GM21515 (cell line): ENCODE results near the gene DELE1.

ENCODE experiments used
- ATAC-seq: cut with Tn5 transposase; IDR thresholded peaks from one replicate; pipeline ENCODE4 v1.9.1; 2021; ENCODE audit not compliant: unreplicated experiment

Gene DELE1

GRCh38 chr5:141923448-141924313 is at the start of gene DELE1:
Gene DELE1, plus strand, starts transcription at chr5:141923871. Its CDS starts 71 bp downstream, at chr5:141923942.
- peak; percentile 97 for ATAC-seq

- no peak for ATAC-seq
Measured at GRCh38 chr5:141873933-141874261, 49.8 kb upstream of the DELE1 start.

- ATAC-seq = no peak
Measured at GRCh38 chr5:141874262-141874964, 49.3 kb upstream of the DELE1 start.

GRCh38 chr5:141875022-141875740 is 48.5 kb upstream of the DELE1 start:
- no peak for ATAC-seq

GRCh38 chr5:141875795-141876627 is 47.7 kb upstream of the DELE1 start:
- no peak for ATAC-seq

GRCh38 chr5:141876628-141877355 is 46.9 kb upstream of the DELE1 start:
- no peak for ATAC-seq

GRCh38 chr5:141877356-141878185 is 46.1 kb upstream of the DELE1 start:
- ATAC-seq = no peak

GRCh38 chr5:141878186-141878710 is 45.4 kb upstream of the DELE1 start, which contains the start of gene PCDH1:
Gene PCDH1, minus strand, starts transcription at chr5:141878410. Its CDS starts 148 bp downstream, at chr5:141878262.
- no peak for ATAC-seq

GRCh38 chr5:141878711-141879425 is 44.8 kb upstream of the DELE1 start:
- peak; percentile 93 for ATAC-seq

- no peak for ATAC-seq
Measured at GRCh38 chr5:141879426-141879759, 44.3 kb upstream of the DELE1 start.

GRCh38 chr5:141879941-141880738 is 43.5 kb upstream of the DELE1 start:
- no peak for ATAC-seq

- no peak for ATAC-seq
Measured at GRCh38 chr5:141880961-141881801, 42.5 kb upstream of the DELE1 start.

GRCh38 chr5:141881886-141882285 is 41.8 kb upstream of the DELE1 start:
- no peak for ATAC-seq

GRCh38 chr5:141882594-141883183 is 41.0 kb upstream of the DELE1 start:
- no peak for ATAC-seq

GRCh38 chr5:141883184-141883891 is 40.3 kb upstream of the DELE1 start:
- ATAC-seq = no peak

GRCh38 chr5:141883892-141884318 is 39.8 kb upstream of the DELE1 start:
- ATAC-seq = no peak
